ENCODE data around the gene IL1RAPL1.

DNA sequence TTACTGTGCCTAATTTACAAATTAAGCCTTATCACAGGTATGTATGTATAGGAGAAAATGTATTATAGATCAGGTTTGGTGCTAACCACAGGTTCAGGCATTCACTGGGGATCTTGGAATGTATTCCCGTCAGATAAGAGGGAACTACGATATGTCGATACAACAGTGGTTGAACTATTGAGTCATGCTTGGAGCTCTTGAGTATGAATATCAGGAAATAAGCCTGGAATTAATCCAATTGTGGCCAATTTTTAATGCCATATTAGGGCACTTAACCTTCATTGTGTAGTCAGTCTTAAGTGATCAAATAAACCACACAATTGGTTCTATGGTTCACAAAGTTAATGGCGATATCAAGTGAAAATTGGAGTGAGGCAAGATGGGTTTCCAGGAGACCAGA, 556.5 kb downstream of the IL1RAPL1 start:
- TF ChIP-seq POLR2AphosphoS5 (IDR thresholded peaks at IDR 0.05; ENCODE audit: low read depth, low read length), result no peak
- TF ChIP-seq, protein P1, sequence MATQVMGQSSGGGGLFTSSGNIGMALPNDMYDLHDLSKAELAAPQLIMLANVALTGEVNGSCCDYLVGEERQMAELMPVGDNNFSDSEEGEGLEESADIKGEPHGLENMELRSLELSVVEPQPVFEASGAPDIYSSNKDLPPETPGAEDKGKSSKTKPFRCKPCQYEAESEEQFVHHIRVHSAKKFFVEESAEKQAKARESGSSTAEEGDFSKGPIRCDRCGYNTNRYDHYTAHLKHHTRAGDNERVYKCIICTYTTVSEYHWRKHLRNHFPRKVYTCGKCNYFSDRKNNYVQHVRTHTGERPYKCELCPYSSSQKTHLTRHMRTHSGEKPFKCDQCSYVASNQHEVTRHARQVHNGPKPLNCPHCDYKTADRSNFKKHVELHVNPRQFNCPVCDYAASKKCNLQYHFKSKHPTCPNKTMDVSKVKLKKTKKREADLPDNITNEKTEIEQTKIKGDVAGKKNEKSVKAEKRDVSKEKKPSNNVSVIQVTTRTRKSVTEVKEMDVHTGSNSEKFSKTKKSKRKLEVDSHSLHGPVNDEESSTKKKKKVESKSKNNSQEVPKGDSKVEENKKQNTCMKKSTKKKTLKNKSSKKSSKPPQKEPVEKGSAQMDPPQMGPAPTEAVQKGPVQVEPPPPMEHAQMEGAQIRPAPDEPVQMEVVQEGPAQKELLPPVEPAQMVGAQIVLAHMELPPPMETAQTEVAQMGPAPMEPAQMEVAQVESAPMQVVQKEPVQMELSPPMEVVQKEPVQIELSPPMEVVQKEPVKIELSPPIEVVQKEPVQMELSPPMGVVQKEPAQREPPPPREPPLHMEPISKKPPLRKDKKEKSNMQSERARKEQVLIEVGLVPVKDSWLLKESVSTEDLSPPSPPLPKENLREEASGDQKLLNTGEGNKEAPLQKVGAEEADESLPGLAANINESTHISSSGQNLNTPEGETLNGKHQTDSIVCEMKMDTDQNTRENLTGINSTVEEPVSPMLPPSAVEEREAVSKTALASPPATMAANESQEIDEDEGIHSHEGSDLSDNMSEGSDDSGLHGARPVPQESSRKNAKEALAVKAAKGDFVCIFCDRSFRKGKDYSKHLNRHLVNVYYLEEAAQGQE (IDR thresholded peaks at IDR 0.05; ENCODE audit: insufficient read depth in 1 of 2, low read depth in 2 of 2, low read length in 2 of 2), result no peak

Data from PFSK-1 (cell line).